Peyer's patch (tissue), 4 donors: ENCODE results near the gene LRAT.

Source experiments
- POLR2A ChIP-seq, 2 donors: fragments of 450-650 bp; IDR thresholded peaks; one replicate each; pipeline ENCODE4 v1.5.1; 2017; ENCODE audit warnings: antibody characterized with exemption in 2 of 2, mild to moderate bottlenecking in 2 of 2, moderate library complexity in 2 of 2
- TF ChIP-seq, protein P1 (sequence below), 6 experiments: fragments of 450-650 bp in 4 of 6; fragments of 200-600 bp in 2 of 6; sonication (generic) in 1 of 6; IDR thresholded peaks; one replicate each; pipeline ENCODE4 v1.5.1; 2017 to 2019; ENCODE audit warnings: antibody characterized with exemption in 6 of 6, mild to moderate bottlenecking in 3 of 6, moderate library complexity in 1 of 6

DNA sequence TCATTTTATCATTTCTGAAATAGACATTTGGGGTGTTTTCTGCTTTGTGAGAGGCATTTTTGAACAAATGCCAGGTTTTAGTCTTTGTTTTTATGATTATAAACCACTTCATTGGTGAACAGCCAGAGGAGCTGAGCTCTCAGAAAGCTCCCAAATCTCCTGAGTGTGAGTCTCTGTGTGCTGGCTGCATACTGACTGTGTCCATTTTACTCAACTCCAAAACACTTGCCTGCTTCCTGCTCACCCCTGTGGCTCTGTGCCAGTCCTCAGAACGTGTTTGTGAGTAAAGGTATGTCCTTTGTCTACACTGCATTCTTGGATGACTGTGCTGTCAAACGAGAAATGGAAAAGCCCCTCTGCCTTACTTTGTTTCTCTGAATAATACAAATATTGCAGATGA is 5.4 kb upstream of the LRAT start:
- no peak for TF ChIP-seq POLR2A (IDR thresholded peaks at IDR 0.05)
- TF ChIP-seq, protein P1, sequence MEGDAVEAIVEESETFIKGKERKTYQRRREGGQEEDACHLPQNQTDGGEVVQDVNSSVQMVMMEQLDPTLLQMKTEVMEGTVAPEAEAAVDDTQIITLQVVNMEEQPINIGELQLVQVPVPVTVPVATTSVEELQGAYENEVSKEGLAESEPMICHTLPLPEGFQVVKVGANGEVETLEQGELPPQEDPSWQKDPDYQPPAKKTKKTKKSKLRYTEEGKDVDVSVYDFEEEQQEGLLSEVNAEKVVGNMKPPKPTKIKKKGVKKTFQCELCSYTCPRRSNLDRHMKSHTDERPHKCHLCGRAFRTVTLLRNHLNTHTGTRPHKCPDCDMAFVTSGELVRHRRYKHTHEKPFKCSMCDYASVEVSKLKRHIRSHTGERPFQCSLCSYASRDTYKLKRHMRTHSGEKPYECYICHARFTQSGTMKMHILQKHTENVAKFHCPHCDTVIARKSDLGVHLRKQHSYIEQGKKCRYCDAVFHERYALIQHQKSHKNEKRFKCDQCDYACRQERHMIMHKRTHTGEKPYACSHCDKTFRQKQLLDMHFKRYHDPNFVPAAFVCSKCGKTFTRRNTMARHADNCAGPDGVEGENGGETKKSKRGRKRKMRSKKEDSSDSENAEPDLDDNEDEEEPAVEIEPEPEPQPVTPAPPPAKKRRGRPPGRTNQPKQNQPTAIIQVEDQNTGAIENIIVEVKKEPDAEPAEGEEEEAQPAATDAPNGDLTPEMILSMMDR (IDR thresholded peaks at IDR 0.05): no peak
